Mesendoderm (in vitro differentiated cells): ENCODE measurements around the gene NKX3-2.

ENCODE experiments used
- DNase-seq: peaks from one replicate; pipeline ENCODE4 v3.0.0; 2013
- H2AK5ac ChIP-seq: 2 replicates; pipeline ENCODE4 v1.6.1; 2013; ENCODE audit warnings: low read length, inconsistent platforms
- H2BK120ac ChIP-seq: 2 replicates; pipeline ENCODE4 v1.6.1; 2013; ENCODE audit warnings: low read depth, mild to moderate bottlenecking, low read length, moderate library complexity, mixed read lengths
- H2BK15ac ChIP-seq: replicated peaks from 2 replicates; pipeline ENCODE4 v1.6.1; 2013; ENCODE audit warnings: low read depth, mild to moderate bottlenecking, moderate library complexity
- H2BK5ac ChIP-seq: 2 replicates; pipeline ENCODE4 v1.6.1; 2013; ENCODE audit warnings: low read length, inconsistent platforms
- H3K18ac ChIP-seq: 2 replicates; pipeline ENCODE4 v1.6.1; 2013; ENCODE audit warnings: mild to moderate bottlenecking, low read length, mixed read lengths
- H3K23ac ChIP-seq: one replicate; pipeline ENCODE4 v1.6.1; 2013; ENCODE audit warnings: low read length
- H3K27ac ChIP-seq: 2 replicates; pipeline ENCODE4 v1.5.1; 2013; ENCODE audit warnings: low read depth, mild to moderate bottlenecking, inconsistent platforms, low read length, moderate library complexity
- H3K27me3 ChIP-seq: 2 replicates; pipeline ENCODE4 v1.6.1; 2013; ENCODE audit warnings: low read length, control low read depth, mild to moderate bottlenecking, inconsistent platforms; ENCODE audit not compliant: insufficient read depth, poor library complexity
- H3K36me3 ChIP-seq: 2 replicates; pipeline ENCODE4 v1.6.1; 2013; ENCODE audit warnings: low read length, inconsistent platforms; ENCODE audit not compliant: control insufficient read depth, insufficient read depth
- H3K4ac ChIP-seq: one replicate; pipeline ENCODE4 v1.6.1; 2013; ENCODE audit warnings: low read depth, mild to moderate bottlenecking, low read length, moderate library complexity
- H3K4me1 ChIP-seq: 2 replicates; pipeline ENCODE4 v1.6.1; 2013; ENCODE audit warnings: low read depth, low read length, inconsistent platforms; ENCODE audit not compliant: control insufficient read depth
- H3K4me2 ChIP-seq: 2 replicates; pipeline ENCODE4 v1.6.1; 2013; ENCODE audit warnings: low read length
- H3K4me3 ChIP-seq: 2 replicates; pipeline ENCODE4 v1.5.1; 2013; ENCODE audit warnings: mild to moderate bottlenecking, low read length
- H3K56ac ChIP-seq: one replicate; pipeline ENCODE4 v1.6.1; 2013; ENCODE audit warnings: low read length
- H3K79me1 ChIP-seq: 2 replicates; pipeline ENCODE4 v1.6.1; 2013; ENCODE audit warnings: low read length, inconsistent platforms
- H3K79me2 ChIP-seq: 2 replicates; pipeline ENCODE4 v1.6.1; 2013; ENCODE audit warnings: mild to moderate bottlenecking, low read length; ENCODE audit not compliant: control insufficient read depth, insufficient read depth
- H3K9ac ChIP-seq: 2 replicates; pipeline ENCODE4 v1.6.1; 2013; ENCODE audit warnings: low read length, inconsistent platforms
- H4K5ac ChIP-seq: one replicate; pipeline ENCODE4 v1.6.1; 2013; ENCODE audit warnings: low read length
- H4K8ac ChIP-seq: one replicate; pipeline ENCODE4 v1.6.1; 2013; ENCODE audit warnings: low read depth, mild to moderate bottlenecking, control low read depth, low read length, moderate library complexity
- WGBS: extraction: QIAGEN DNeasy Blood & Tissue Kit; methylation state at CpG from one replicate; pipeline ENCODE4 v1.1.7; 2013; ENCODE audit warnings: low lambda C conversion rate, missing lambda C conversion rate; ENCODE audit not compliant: insufficient coverage; ENCODE audit errors: extremely low coverage; 5-methylcytosine and 5-hydroxymethylcytosine counted together

The NKX3-2 gene

GRCh38 chr4:13533670-13534343, 10.5 kb downstream of the NKX3-2 start:
- Histone ChIP-seq H2AK5ac (no peak overlapping the region), H3K36me3 (no peaks in the 10 kb centered on the region), H3K4me1 (peaks cover 4% of the 10 kb centered on the region), H3K4me2 (no peak overlapping the region), H3K23ac (no peak overlapping the region), H3K79me2 (no peaks in the 10 kb centered on the region), H4K8ac (no peak overlapping the region), H2BK15ac (no peak overlapping the region), H3K18ac (no peak overlapping the region), H2BK120ac (no peak overlapping the region), H3K27ac (no peak overlapping the region), H3K9ac (no peak overlapping the region), H2BK5ac (no peak overlapping the region), H3K56ac (no peak overlapping the region), H3K4me3 (no peak overlapping the region), H3K79me1 (no peaks in the 10 kb centered on the region), H3K4ac (no peak overlapping the region), H4K5ac (no peak overlapping the region), H3K27me3 (peaks cover 80% of the 10 kb centered on the region)
- WGBS = no CpG with 5 or more reads among the region's 13 CpGs
- DNase-seq = no peak

GRCh38 chr4:13531625-13531998, 12.7 kb downstream of the NKX3-2 start:
- no peaks in the 10 kb centered on the region for H3K79me1 ChIP-seq
- no peak for DNase-seq
- no peak overlapping the region for H4K8ac ChIP-seq
- H3K4ac ChIP-seq = no peak overlapping the region
- H3K4me1 ChIP-seq = peaks cover 4% of the 10 kb centered on the region
- H3K27me3 ChIP-seq = peaks cover 79% of the 10 kb centered on the region
- no peak overlapping the region for H3K27ac ChIP-seq
- H3K79me2 ChIP-seq = no peaks in the 10 kb centered on the region
- no CpG with 5 or more reads among the region's 8 CpGs for WGBS
- H2BK5ac ChIP-seq = no peak overlapping the region
- no peak overlapping the region for H3K56ac ChIP-seq
- no peak overlapping the region for H4K5ac ChIP-seq
- H3K36me3 ChIP-seq = no peaks in the 10 kb centered on the region
- no peak overlapping the region for H2AK5ac ChIP-seq
- H3K23ac ChIP-seq = no peak overlapping the region
- no peak overlapping the region for H3K4me3 ChIP-seq
- no peak overlapping the region for H2BK120ac ChIP-seq
- no peak overlapping the region for H3K18ac ChIP-seq
- no peak overlapping the region for H3K9ac ChIP-seq
- no peak overlapping the region for H3K4me2 ChIP-seq
- no peak overlapping the region for H2BK15ac ChIP-seq

- Histone ChIP-seq H3K27ac (no peak overlapping the region), H3K23ac (no peak overlapping the region), H3K27me3 (peaks cover 79% of the 10 kb centered on the region), H3K9ac (no peak overlapping the region), H3K36me3 (no peaks in the 10 kb centered on the region), H3K56ac (peak overlapping the region; percentile 36), H2BK15ac (no peak overlapping the region), H2BK120ac (no peak overlapping the region), H3K18ac (no peak overlapping the region), H3K4me2 (peak overlapping the region; percentile 28), H3K4me3 (no peak overlapping the region), H4K8ac (no peak overlapping the region), H3K4me1 (peaks cover 4% of the 10 kb centered on the region), H2BK5ac (no peak overlapping the region), H2AK5ac (no peak overlapping the region), H3K4ac (no peak overlapping the region), H3K79me1 (no peaks in the 10 kb centered on the region), H3K79me2 (no peaks in the 10 kb centered on the region), H4K5ac (no peak overlapping the region)
- no CpG with 5 or more reads among the region's 35 CpGs for WGBS
- peak; percentile 81 for DNase-seq
Observed at GRCh38 chr4:13530823-13531624, 13.3 kb downstream of the NKX3-2 start.

- H4K5ac ChIP-seq = no peak overlapping the region
- peaks cover 3% of the 10 kb centered on the region for H3K4me1 ChIP-seq
- H3K9ac ChIP-seq = no peak overlapping the region
- no peaks in the 10 kb centered on the region for H3K36me3 ChIP-seq
- no peak overlapping the region for H3K4me2 ChIP-seq
- no peak overlapping the region for H2AK5ac ChIP-seq
- H3K79me1 ChIP-seq = no peaks in the 10 kb centered on the region
- WGBS = no CpG with 5 or more reads among the region's 37 CpGs
- no peak overlapping the region for H2BK5ac ChIP-seq
- no peak overlapping the region for H3K23ac ChIP-seq
- H3K79me2 ChIP-seq = no peaks in the 10 kb centered on the region
- peak; percentile 13 for DNase-seq
- H3K4ac ChIP-seq = no peak overlapping the region
- H3K27me3 ChIP-seq = peaks cover 79% of the 10 kb centered on the region
- H3K18ac ChIP-seq = no peak overlapping the region
- no peak overlapping the region for H3K56ac ChIP-seq
- no peak overlapping the region for H3K4me3 ChIP-seq
- no peak overlapping the region for H2BK120ac ChIP-seq
- H3K27ac ChIP-seq = no peak overlapping the region
- H4K8ac ChIP-seq = no peak overlapping the region
- H2BK15ac ChIP-seq = no peak overlapping the region
Observed at GRCh38 chr4:13529128-13529919, 15.0 kb downstream of the NKX3-2 start.

GRCh38 chr4:13528821-13529127, 15.5 kb downstream of the NKX3-2 start:
- no peak overlapping the region for H3K4me3 ChIP-seq
- H3K56ac ChIP-seq = no peak overlapping the region
- H2BK120ac ChIP-seq = no peak overlapping the region
- no peak overlapping the region for H2BK5ac ChIP-seq
- H3K79me1 ChIP-seq = no peaks in the 10 kb centered on the region
- H3K79me2 ChIP-seq = no peaks in the 10 kb centered on the region
- H3K4me1 ChIP-seq = peaks cover 2% of the 10 kb centered on the region
- no peak for DNase-seq
- peaks cover 79% of the 10 kb centered on the region for H3K27me3 ChIP-seq
- H4K5ac ChIP-seq = no peak overlapping the region
- H2BK15ac ChIP-seq = no peak overlapping the region
- H4K8ac ChIP-seq = no peak overlapping the region
- H3K27ac ChIP-seq = no peak overlapping the region
- H3K23ac ChIP-seq = no peak overlapping the region
- no peak overlapping the region for H3K4ac ChIP-seq
- H3K4me2 ChIP-seq = no peak overlapping the region
- WGBS = no CpG with 5 or more reads among the region's 5 CpGs
- no peak overlapping the region for H2AK5ac ChIP-seq
- no peak overlapping the region for H3K9ac ChIP-seq
- no peaks in the 10 kb centered on the region for H3K36me3 ChIP-seq
- no peak overlapping the region for H3K18ac ChIP-seq
